Activated CD4-positive, alpha-beta memory T cell treated with anti-CD3 and anti-CD28 coated beads, Interleukin-2, amount 10 ng/mL, durations not matched to agents 7 days and 5 days (primary cell): ENCODE data around the gene NPTXR. TPM values are rescaled to one million over a fixed set of nuclear protein-coding genes. Genes with fewer than 3 reads are reported as not detected.

Experiments used
- CTCF ChIA-PET: fragments of 350-600 bp; sonication (Branson Sonifier 250); formaldehyde crosslinking; loops from one replicate; lab custom pipeline; 2021; ENCODE audit warnings: antibody characterized with exemption, inconsistent platforms; lab: Charles Lee
- POLR2A ChIA-PET: fragments of 350-600 bp; sonication (Branson Sonifier 250); formaldehyde crosslinking; loops from one replicate; lab custom pipeline; 2021; ENCODE audit warnings: antibody characterized with exemption; lab: Charles Lee
- DNase-seq: peaks from one replicate; pipeline ENCODE4 v3.0.0-alpha.2; 2020
- H3K27ac Mint-ChIP-seq: one replicate; pipeline ENCODE4 v1.8.0; 2021; ENCODE audit warnings: mild to moderate bottlenecking, mixed read lengths
- H3K27me3 Mint-ChIP-seq: one replicate; pipeline ENCODE4 v1.8.0; 2021; ENCODE audit warnings: mixed read lengths
- H3K36me3 Mint-ChIP-seq: one replicate; pipeline ENCODE4 v1.8.0; 2021; ENCODE audit warnings: low read depth, mixed read lengths
- H3K4me1 Mint-ChIP-seq: one replicate; pipeline ENCODE4 v1.8.0; 2021; ENCODE audit warnings: mixed read lengths
- H3K4me3 Mint-ChIP-seq: one replicate; pipeline ENCODE4 v1.8.0; 2021; ENCODE audit warnings: mild to moderate bottlenecking, mixed read lengths
- H3K9me3 Mint-ChIP-seq: one replicate; pipeline ENCODE4 v1.8.0; 2021; ENCODE audit warnings: mixed read lengths
- total RNA-seq, 2 experiments: library from RNA; stranded (reverse); gene quantifications; one replicate each; pipeline ENCODE4 v1.2.3, GENCODE V29; 2021

NPTXR gene
- total RNA-seq, 2 experiments from 2014 or later = 0.91 to 1.3 TPM

- CTCF ChIA-PET = interaction anchor here (0.8 kb wide), 1 partner anchor 137 kb away, joined by 3 read pairs; no protein-coding TSS in a partner anchor
- DNase-seq = no peak
- no peak overlapping the region for H3K27ac Mint-ChIP-seq
- H3K27me3 Mint-ChIP-seq = no peaks in the 10 kb centered on the region
- POLR2A ChIA-PET = no interaction called here
- H3K4me1 Mint-ChIP-seq = peaks cover 35% of the 10 kb centered on the region
- H3K36me3 Mint-ChIP-seq = peaks cover 38% of the 10 kb centered on the region
- no peaks in the 10 kb centered on the region for H3K9me3 Mint-ChIP-seq
- H3K4me3 Mint-ChIP-seq = no peak overlapping the region
These were observed 23.9 kb upstream of the NPTXR start for GRCh38 chr22:38867471-38868285.

GRCh38 chr22:38867124-38867455, 23.3 kb upstream of the NPTXR start:
- ChIA-PET POLR2A (no interaction called here), CTCF (no interaction called here)
- H3K36me3 Mint-ChIP-seq = peaks cover 38% of the 10 kb centered on the region
- H3K4me1 Mint-ChIP-seq = peaks cover 31% of the 10 kb centered on the region
- no peaks in the 10 kb centered on the region for H3K27me3 Mint-ChIP-seq
- H3K9me3 Mint-ChIP-seq = no peaks in the 10 kb centered on the region
- no peak overlapping the region for H3K4me3 Mint-ChIP-seq
- no peak for DNase-seq
- no peak overlapping the region for H3K27ac Mint-ChIP-seq

GRCh38 chr22:38866399-38867123, 22.7 kb upstream of the NPTXR start:
- Mint-ChIP-seq H3K27ac (no peak overlapping the region), H3K4me3 (no peak overlapping the region), H3K27me3 (no peaks in the 10 kb centered on the region), H3K4me1 (peaks cover 31% of the 10 kb centered on the region), H3K36me3 (peaks cover 38% of the 10 kb centered on the region), H3K9me3 (no peaks in the 10 kb centered on the region)
- CTCF ChIA-PET = no interaction called here
- POLR2A ChIA-PET = interaction anchor here (0.5 kb wide), 1 partner anchor 20 kb away, joined by 3 read pairs; no protein-coding TSS in a partner anchor
- no peak for DNase-seq

GRCh38 chr22:38866024-38866398, 22.2 kb upstream of the NPTXR start:
- no peak for DNase-seq
- Mint-ChIP-seq H3K27me3 (no peaks in the 10 kb centered on the region), H3K4me3 (no peak overlapping the region), H3K27ac (no peak overlapping the region), H3K4me1 (peaks cover 30% of the 10 kb centered on the region), H3K36me3 (peaks cover 38% of the 10 kb centered on the region), H3K9me3 (no peaks in the 10 kb centered on the region)
- ChIA-PET CTCF (no interaction called here), POLR2A (interaction anchor here (0.5 kb wide), 1 partner anchor 21 kb away, joined by 3 read pairs; no protein-coding TSS in a partner anchor)

GRCh38 chr22:38865201-38866023, 21.6 kb upstream of the NPTXR start:
- ChIA-PET CTCF (no interaction called here), POLR2A (interaction anchor here (0.5 to 0.6 kb wide), 2 partner anchors 17 to 21 kb away, joined by 3 read pairs; no protein-coding TSS in a partner anchor)
- DNase-seq = no peak
- peaks cover 24% of the 10 kb centered on the region for H3K4me1 Mint-ChIP-seq
- no peaks in the 10 kb centered on the region for H3K9me3 Mint-ChIP-seq
- H3K27me3 Mint-ChIP-seq = no peaks in the 10 kb centered on the region
- no peak overlapping the region for H3K27ac Mint-ChIP-seq
- peaks cover 35% of the 10 kb centered on the region for H3K36me3 Mint-ChIP-seq
- H3K4me3 Mint-ChIP-seq = no peak overlapping the region

- CTCF ChIA-PET = no interaction called here
- H3K4me1 Mint-ChIP-seq = peaks cover 16% of the 10 kb centered on the region
- no peak for DNase-seq
- POLR2A ChIA-PET = interaction anchor here (0.6 kb wide), 1 partner anchor 17 kb away, joined by 3 read pairs; no protein-coding TSS in a partner anchor
- no peaks in the 10 kb centered on the region for H3K9me3 Mint-ChIP-seq
- no peaks in the 10 kb centered on the region for H3K27me3 Mint-ChIP-seq
- peaks cover 29% of the 10 kb centered on the region for H3K36me3 Mint-ChIP-seq
- no peak overlapping the region for H3K4me3 Mint-ChIP-seq
- H3K27ac Mint-ChIP-seq = no peak overlapping the region
These were observed 20.7 kb upstream of the NPTXR start for GRCh38 chr22:38864361-38865191.

- no peak overlapping the region for H3K27ac Mint-ChIP-seq
- ChIA-PET POLR2A (no interaction called here), CTCF (no interaction called here)
- no peak overlapping the region for H3K4me3 Mint-ChIP-seq
- no peaks in the 10 kb centered on the region for H3K27me3 Mint-ChIP-seq
- H3K9me3 Mint-ChIP-seq = no peaks in the 10 kb centered on the region
- H3K36me3 Mint-ChIP-seq = peaks cover 21% of the 10 kb centered on the region
- no peak for DNase-seq
- peaks cover 8% of the 10 kb centered on the region for H3K4me1 Mint-ChIP-seq
These were observed 19.8 kb upstream of the NPTXR start for GRCh38 chr22:38863531-38864131.

GRCh38 chr22:38862375-38863329, 18.8 kb upstream of the NPTXR start:
- CTCF ChIA-PET = no interaction called here
- Mint-ChIP-seq H3K9me3 (no peaks in the 10 kb centered on the region), H3K27ac (no peak overlapping the region), H3K36me3 (peaks cover 11% of the 10 kb centered on the region), H3K4me1 (peaks cover 2% of the 10 kb centered on the region), H3K27me3 (peaks cover under 1% of the 10 kb centered on the region), H3K4me3 (no peak overlapping the region)
- POLR2A ChIA-PET = interaction anchor here (0.9 to 1.6 kb wide), 2 partner anchors 8 to 18 kb away, joined by 3 to 5 read pairs; partner anchors contain the start of gene NPTXR
- no peak for DNase-seq

GRCh38 chr22:38861927-38862326, 18.1 kb upstream of the NPTXR start:
- H3K36me3 Mint-ChIP-seq = peaks cover 10% of the 10 kb centered on the region
- H3K27me3 Mint-ChIP-seq = peaks cover 4% of the 10 kb centered on the region
- H3K9me3 Mint-ChIP-seq = no peaks in the 10 kb centered on the region
- no peak for DNase-seq
- H3K27ac Mint-ChIP-seq = no peak overlapping the region
- H3K4me1 Mint-ChIP-seq = peaks cover 2% of the 10 kb centered on the region
- CTCF ChIA-PET = no interaction called here
- no peak overlapping the region for H3K4me3 Mint-ChIP-seq
- POLR2A ChIA-PET = interaction anchor here (0.9 to 1.6 kb wide), 3 partner anchors 8 to 18 kb away, joined by 3 to 5 read pairs (median 3); partner anchors contain the start of gene NPTXR

- H3K9me3 Mint-ChIP-seq = no peaks in the 10 kb centered on the region
- ChIA-PET CTCF (no interaction called here), POLR2A (interaction anchor here (1.5 to 1.6 kb wide), 2 partner anchors 9 kb away, joined by 3 to 5 read pairs; no protein-coding TSS in a partner anchor)
These were observed 17.5 kb upstream of the NPTXR start for GRCh38 chr22:38861170-38861876.

More at GRCh38 chr22:38861170-38861876, 17.5 kb upstream of the NPTXR start:
- Mint-ChIP-seq H3K4me1 (peaks cover 2% of the 10 kb centered on the region), H3K27ac (no peak overlapping the region), H3K36me3 (peaks cover 10% of the 10 kb centered on the region), H3K4me3 (no peak overlapping the region), H3K27me3 (peaks cover 6% of the 10 kb centered on the region)
- DNase-seq = no peak
